HG03565 (cell line): Measurements from ENCODE around the gene GNG14.
"Not testable (repeated sequence)": the region's sequence is repeated elsewhere in the genome, so short reads cannot be mapped to it uniquely, and the experiment has no call there.

Experiments
- ATAC-seq: cut with Tn5 transposase; IDR thresholded peaks from one replicate; pipeline ENCODE4 v1.9.1; 2021; ENCODE audit warnings: mild to moderate bottlenecking, moderate library complexity; ENCODE audit not compliant: unreplicated experiment

Gene GNG14

DNA sequence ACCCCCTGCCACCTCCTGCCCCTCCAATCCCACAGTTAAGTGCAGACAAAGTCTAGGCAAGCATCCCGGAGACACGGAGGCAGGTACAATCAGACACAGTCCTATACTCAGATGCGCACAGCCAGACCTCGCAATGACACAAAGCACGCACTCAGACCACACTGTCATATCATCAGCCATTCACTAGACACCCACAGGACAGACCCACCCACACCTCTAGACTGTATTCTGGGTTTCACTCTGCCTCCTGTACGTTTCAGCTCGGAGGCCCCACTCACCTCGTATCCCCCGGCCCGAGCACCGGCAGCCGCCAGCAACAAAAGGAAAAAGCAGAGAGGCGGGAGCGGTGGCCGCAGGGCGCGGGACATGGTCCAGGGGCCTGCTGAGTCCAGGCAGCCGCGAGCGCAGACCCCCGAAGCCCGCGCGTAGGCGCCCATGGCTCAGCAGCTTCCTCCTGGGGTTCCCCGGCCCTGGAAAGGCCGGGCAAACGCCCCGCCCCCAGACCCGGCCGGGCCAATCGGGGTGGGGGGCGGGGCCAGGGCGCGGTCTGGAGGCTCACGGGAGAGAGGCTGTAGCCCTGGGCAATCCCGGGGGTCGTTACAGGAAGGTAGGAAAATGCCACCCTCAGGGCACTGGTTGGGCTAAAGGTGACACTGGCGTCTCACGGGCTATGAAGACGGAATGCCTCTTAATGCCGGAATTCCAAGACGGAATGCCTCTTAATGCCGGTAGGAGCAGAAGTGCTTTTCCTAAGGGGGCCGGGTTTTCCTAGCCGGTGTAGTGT is 21.3 kb upstream of the GNG14 start, which contains the start of the genes MAN2B1 and WDR83:
TSS of gene MAN2B1 (minus strand) at position 478 of the 784 bp plus-strand sequence. CDS start at position 437, 41 bp downstream.
TSS of gene WDR83 (plus strand) at position 543 of the 784 bp plus-strand sequence. CDS start 2,984 bp downstream, outside the sequence.
- ATAC-seq: peak; percentile 35

- ATAC-seq: no peak
Measured at GRCh38 chr19:12667731-12668302, 20.0 kb upstream of the GNG14 start.

DNA sequence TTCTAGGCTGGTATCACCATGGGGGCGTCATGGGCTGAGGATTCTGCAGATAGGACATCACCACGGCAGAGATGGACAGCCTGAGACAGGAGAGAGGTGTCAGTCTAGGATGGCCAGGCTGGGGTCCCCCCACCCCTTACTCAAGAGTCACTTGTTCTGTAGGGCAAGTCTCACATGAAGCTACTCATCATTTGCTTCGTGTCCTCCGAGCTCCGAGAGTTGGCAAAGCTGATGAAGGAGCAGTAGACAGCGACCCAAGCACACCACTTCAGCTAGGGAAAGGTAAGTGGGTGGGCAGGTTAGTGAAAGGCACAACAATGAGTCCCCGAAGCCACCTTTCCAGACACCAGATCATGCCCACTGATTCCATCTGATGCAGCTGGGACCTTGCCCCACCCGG is 19.5 kb upstream of the GNG14 start:
- no peak for ATAC-seq

GRCh38 chr19:12668932-12669269 is 18.9 kb upstream of the GNG14 start:
- no peak for ATAC-seq

- ATAC-seq: no peak
Measured at GRCh38 chr19:12669270-12670158, 18.3 kb upstream of the GNG14 start.

DNA sequence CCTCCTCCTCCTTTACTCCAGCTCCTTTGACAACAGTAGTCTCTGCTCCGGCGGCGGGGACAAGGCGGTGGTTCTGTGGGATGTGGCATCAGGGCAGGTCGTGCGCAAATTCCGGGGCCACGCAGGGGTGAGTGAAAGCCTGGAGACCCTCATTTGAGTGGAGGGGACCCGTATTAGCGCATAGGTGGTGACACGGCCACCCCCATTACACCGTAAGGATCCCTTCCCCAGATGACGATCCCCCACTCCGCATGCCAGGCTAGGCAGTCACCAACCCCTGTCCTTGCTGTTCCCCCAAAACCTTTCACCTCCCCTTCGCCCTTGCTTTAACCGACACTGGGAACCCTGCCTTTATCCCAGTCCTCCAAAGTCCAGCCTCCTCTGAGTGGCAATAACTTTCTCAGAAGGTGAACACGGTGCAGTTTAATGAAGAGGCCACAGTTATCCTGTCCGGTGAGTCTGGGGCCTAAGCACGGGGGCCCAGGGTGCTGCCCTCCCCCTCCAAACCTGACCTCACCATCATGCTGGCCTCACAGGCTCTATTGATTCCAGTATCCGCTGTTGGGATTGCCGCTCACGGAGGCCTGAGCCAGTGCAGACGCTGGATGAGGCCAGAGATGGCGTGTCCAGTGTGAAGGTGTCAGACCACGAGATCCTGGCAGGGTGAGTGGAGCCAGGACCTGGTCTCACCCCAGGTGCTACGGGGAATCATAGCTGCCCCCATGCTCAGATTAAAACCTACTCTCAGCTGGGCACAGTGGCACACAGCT is 17.5 kb upstream of the GNG14 start:
- no peak for ATAC-seq

DNA sequence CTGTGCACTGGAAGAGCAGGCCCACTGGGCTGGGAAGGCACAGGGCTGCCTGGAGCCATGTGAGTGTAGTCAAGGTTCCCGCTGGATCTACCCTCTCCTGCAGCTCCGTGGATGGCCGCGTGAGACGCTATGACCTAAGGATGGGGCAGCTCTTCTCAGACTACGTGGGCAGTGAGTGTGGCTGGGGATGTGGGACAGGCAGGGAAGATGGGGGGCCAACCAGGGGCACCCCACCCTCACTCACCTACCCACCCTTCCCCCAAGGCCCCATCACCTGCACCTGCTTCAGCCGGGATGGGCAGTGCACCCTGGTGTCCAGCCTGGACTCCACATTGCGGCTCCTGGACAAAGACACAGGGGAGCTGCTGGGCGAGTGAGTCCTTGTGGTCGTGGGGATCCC is 15.1 kb upstream of the GNG14 start:
- ATAC-seq: no peak

GRCh38 chr19:12675399-12675798 is 12.4 kb upstream of the GNG14 start:
- no peak for ATAC-seq

GRCh38 chr19:12675940-12676339 is 11.9 kb upstream of the GNG14 start:
- no peak for ATAC-seq

- ATAC-seq: no peak
Measured at GRCh38 chr19:12676384-12676792, 11.4 kb upstream of the GNG14 start.

- ATAC-seq: no peak
Measured at GRCh38 chr19:12676928-12677327, 10.9 kb upstream of the GNG14 start.

DNA sequence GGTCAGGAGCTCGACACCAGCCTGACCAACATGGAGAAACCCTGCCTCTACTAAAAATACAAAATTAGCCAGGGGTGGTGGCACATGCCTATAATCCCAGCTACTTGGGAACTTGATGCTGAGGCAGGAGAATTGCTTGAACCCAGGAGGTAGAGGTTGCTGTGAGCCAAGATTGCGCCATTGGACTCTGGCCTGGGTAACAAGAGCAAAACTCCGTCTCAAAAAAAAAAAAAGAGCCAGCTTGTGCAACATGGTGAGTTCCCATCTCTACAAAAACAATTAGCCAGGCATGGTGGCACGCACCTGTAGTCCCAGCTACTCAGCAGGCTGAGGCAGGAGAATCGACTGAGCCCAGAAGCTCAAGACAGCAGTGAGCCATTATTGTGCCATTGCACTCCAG is 9.8 kb upstream of the GNG14 start:
- not testable (repeated sequence) for ATAC-seq

DNA sequence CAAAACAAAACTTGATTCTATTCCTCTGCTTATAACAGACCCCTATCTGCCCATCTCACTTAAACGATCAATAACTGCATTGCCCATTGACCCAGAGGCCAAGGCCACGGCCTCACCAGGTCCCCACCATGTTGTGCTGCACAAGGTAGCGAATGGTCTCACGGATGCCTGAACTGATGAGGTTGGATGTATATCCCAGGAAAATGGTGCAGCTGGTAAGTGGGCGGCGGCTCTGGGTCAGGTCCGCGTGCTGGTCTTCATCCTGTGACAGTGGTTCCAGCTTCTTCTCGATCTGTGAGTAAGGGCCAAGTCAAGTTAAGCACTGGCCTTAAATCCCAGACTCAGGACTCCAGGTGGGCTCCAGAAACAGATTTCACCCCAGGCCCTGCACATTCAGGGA is 7.8 kb upstream of the GNG14 start:
- no peak for ATAC-seq

GRCh38 chr19:12681074-12681987 is 6.5 kb upstream of the GNG14 start, which contains the start of gene DHPS:
Gene DHPS (minus strand): TSS chr19:12681880. CDS start chr19:12681766, 114 bp downstream.
- peak; percentile 63 for ATAC-seq

DNA sequence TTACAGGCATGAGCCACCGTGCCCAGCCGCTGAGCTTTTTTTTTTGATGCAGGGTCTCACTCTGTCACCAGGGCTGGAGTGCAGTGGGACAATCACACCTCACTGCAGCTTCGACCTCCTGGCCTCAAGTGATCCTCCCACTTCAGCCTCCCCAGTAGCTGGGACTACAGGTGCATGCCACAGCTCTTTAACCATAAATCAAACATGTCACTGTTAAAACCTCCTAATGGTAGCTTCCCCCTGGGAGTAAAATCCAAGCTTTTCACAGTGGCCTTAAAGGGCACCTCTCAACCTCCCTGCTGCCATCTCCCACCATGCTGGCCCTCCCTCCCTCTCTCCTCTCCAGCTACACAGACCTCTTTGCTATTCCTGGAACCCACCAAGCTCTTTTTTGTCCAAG is 2.0 kb upstream of the GNG14 start:
- no peak for ATAC-seq

DNA sequence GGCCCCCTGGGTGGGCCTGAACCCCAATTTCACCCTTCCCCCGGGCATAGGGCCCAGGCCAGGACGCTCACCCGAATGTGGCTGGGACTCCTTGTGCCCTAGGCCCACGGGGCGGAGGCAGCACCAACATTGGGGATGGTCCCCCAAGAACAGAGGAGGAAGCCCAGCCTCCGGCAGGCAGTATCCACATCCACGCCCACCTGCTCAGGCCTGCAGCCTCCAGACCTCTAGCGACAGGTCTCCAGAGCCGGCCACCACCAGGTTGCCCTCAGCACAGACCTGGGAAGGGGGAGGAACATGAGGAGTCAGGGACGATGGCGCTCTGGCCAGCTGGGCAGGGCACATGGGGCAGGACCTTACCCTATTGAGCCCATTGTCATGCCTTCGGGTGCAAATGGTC is 1.2 kb downstream of the GNG14 start:
- ATAC-seq: no peak

- no peak for ATAC-seq
Measured at GRCh38 chr19:12689581-12690216, 1.9 kb downstream of the GNG14 start.

- no peak for ATAC-seq
Measured at GRCh38 chr19:12692960-12693359, 5.2 kb downstream of the GNG14 start.

DNA sequence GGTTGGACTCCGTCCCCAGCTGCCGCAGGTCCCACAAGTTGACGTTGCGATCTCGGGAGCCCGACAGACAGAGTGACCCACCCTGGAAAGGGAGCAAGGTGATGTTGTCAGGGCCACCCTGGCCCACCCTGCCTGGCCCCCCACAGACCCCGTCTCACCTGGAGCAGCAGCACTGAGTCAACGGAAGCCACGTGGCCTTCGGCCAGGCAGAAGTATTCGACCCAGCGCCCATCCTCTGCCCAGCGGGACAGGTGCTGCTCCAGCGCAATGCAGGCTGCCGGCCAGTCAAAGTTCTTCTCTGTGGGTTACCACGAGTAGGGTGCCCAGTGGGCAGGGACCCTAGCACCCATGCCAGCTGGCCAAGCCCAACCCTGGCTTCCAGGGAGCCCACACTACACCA is 6.8 kb downstream of the GNG14 start:
- ATAC-seq: no peak
